Cardiac fibroblast (primary cell): ENCODE results near the gene PTPRG.

Experiments used
- DNase-seq, 2 donors: peaks; one replicate each; pipeline versions ENCODE4 v3.0.0 to v3.0.0-alpha.2; 2010; ENCODE audit warnings: low read depth in 2 of 2
- H3K4me3 ChIP-seq, 2 donors: replicated peaks in 1 of 2; 1 replicate in 1 of 2; 2 replicates in 1 of 2; pipeline ENCODE4 v1.5.1; 2011; ENCODE audit warnings: low read depth in 2 of 2, low read length in 2 of 2, mild to moderate bottlenecking in 2 of 2, moderate library complexity in 1 of 2
- TF ChIP-seq, protein P1 (sequence below): IDR thresholded peaks from one replicate; pipeline ENCODE4 v1.5.1; 2011; ENCODE audit warnings: low read depth, mild to moderate bottlenecking, low read length, inconsistent platforms

PTPRG gene

DNA sequence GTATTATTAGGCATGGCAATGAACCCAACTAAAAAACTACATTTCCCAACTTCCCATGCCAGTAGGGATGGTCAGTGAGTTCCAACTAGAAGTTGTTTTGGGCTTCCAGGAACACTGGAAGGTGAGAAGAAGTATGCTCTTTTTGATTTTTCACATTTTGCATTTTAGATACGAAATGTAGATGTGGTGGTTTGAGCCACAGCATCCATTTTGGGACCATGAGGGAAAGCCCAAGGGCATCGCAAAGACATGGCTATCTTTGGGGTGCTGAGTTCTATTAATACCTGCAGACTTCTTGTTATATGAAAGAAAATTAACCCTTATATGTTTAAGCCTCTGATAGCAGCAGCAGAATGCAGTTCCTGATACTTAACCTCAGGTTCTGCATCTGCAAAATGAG, 62.9 kb downstream of the PTPRG start:
- no peak overlapping the region for H3K4me3 ChIP-seq
- no peak for DNase-seq
- TF ChIP-seq, protein P1, sequence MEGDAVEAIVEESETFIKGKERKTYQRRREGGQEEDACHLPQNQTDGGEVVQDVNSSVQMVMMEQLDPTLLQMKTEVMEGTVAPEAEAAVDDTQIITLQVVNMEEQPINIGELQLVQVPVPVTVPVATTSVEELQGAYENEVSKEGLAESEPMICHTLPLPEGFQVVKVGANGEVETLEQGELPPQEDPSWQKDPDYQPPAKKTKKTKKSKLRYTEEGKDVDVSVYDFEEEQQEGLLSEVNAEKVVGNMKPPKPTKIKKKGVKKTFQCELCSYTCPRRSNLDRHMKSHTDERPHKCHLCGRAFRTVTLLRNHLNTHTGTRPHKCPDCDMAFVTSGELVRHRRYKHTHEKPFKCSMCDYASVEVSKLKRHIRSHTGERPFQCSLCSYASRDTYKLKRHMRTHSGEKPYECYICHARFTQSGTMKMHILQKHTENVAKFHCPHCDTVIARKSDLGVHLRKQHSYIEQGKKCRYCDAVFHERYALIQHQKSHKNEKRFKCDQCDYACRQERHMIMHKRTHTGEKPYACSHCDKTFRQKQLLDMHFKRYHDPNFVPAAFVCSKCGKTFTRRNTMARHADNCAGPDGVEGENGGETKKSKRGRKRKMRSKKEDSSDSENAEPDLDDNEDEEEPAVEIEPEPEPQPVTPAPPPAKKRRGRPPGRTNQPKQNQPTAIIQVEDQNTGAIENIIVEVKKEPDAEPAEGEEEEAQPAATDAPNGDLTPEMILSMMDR = no peak

DNA sequence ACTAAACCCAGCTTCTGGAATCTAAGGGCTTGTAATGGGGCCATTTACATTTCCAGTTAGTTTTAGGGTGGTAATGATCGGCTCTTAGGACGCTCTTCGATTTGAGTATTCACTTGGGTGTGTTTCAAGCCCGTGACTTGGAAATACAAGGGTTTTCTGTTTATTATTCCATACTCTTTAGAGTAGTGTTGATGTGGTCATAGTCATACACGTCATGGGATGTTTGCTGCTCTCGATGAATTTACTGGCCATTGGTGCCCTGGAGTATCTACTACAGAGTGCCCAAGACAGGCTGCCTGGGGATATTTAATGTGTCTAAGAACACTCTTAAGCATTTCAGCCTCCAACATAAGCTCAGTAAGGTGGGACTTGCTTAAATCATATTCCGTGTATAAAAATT, 64.1 kb downstream of the PTPRG start:
- DNase-seq = no peak
- TF ChIP-seq, protein P1 = no peak

DNA sequence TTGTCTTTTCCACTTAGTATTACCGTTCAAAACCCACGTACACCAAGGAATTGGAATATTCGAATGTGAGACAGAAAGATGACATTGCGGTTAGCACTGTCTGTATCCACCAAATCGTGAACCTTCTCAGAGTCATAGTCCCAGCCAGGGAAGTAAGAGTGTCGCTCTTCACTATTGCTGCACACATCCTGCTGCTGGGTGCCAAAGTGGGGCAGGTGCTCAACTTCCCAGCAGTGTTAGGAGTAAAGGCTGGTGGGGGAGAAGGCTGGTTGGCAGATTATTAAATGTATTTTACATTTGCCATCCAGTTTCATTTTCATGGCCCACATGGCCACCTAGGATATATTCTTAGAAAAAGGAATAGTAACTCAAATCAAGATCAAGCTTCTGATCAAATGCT, 65.1 kb downstream of the PTPRG start:
- DNase-seq = no peak
- H3K4me3 ChIP-seq = no peak overlapping the region
- TF ChIP-seq, protein P1 = no peak

More for the DNA sequence above, 64.1 kb downstream of the PTPRG start:
- H3K4me3 ChIP-seq = no peak overlapping the region

DNA sequence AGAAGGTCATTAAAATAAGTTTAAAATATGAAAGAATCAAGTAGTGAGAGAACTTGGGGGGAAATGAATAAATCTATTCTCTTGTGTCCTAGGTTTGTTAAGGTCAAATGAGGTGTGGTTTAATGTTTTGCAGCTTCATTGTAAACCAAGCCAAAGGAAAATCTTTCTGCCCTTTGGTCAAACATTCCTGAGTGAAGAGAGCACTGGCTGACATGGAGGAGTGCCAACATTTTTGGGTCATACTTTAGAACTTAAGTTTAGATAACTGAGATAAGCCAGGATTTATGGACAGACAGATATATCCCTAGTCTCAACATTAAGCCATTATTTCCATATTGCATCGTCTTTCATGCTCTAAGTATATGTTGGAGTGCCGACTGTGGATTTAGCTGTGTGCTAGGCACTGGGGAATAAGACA, 66.4 kb downstream of the PTPRG start:
- TF ChIP-seq, protein P1 = no peak
- peak; percentile 79 to 89 for DNase-seq
- no peak overlapping the region for H3K4me3 ChIP-seq

DNA sequence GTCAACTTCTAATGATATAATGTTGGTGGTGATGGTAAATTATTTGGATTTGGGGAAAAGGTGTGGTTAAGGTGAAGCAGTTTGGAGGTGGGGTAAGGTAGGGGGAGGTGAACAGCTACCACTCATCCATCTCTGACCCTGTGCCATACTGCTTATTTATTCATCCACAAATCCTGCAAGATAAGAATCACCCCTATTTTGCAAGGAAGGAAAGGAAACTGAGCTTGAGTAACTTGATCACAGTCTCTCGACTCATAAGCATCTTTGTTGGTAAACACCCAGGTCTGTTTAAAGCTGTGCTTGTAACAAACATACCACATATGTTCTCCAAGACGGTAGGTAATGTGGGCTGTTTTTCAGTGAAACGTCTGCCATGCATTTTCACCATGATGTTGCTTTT, 67.3 kb downstream of the PTPRG start:
- DNase-seq = no peak
- TF ChIP-seq, protein P1 = no peak
- no peak overlapping the region for H3K4me3 ChIP-seq

DNA sequence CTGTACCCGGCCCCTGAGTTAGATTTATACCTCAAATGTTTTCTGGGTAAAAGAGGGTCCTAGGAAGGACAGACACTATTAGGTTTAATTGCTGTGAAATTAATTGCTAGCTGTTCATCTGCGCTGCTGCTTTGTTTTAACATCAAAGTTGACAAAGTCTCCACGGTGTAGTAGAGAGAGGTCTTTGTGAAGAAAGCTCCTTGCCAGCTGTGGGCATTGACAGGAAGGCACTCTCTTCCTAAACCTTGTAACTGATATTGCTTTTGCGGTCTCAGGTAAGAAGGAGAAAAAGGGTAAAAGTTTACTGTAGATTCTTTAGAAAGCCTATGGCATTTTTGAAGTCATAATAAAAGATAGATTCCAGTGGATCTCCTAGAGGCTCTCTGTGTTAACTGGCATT, 68.1 kb downstream of the PTPRG start:
- H3K4me3 ChIP-seq = no peak overlapping the region
- TF ChIP-seq, protein P1 = no peak

DNA sequence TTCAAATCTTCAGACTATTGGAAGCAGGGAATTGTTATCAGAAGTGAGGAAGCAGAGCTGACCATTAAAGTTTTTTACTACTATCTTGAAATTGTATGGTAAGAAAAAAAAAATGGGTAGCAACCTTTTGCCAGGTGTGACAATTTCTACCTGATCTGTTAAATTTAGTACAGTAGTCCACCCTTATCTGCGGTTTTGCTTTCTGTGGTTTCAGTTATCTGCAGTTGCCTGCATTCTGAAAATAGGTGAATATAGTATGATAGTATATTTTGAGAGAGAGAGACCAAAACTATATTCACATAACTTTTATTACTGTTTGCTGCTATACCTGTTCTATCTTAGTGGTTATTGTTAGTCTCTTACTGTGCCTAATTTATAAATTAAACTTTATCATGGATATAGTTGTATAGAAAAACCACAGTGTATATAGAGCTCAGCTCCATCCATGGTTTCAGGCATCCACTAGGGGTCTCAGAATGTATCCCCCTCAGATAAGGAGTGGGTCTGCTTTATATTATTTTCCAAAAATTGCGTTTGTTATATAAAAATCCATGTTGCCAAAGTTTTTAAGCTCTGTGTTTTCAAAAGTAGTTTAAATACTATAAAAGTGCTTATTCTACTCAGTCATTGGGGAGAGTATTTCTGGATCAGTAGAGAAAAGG, 69.9 kb downstream of the PTPRG start:
- no peak overlapping the region for H3K4me3 ChIP-seq
- TF ChIP-seq, protein P1 = no peak
- DNase-seq = no peak

More for the DNA sequence above, 68.1 kb downstream of the PTPRG start:
- DNase-seq = no peak
